HepG2 (cell line): ENCODE measurements around the gene RPH3AL. TPM values are rescaled to one million over a fixed set of nuclear protein-coding genes. Genes with fewer than 3 reads are reported as not detected.

ENCODE experiments used
- ASH2L ChIP-seq: fragments of 300-600, 200-600 bp; sonication (generic); IDR thresholded peaks from 2 replicates; pipeline ENCODE4 v1.7.0; 2017; ENCODE audit warnings: low read depth, mild to moderate bottlenecking, moderate library complexity, mixed read lengths, low read length; ENCODE audit not compliant: insufficient read length
- BHLHE40 ChIP-seq: IDR thresholded peaks from 2 replicates; pipeline ENCODE4 v1.6.1; 2011; ENCODE audit warnings: low read length, improper control_type of control experiment
- DNMT3B ChIP-seq: conservative IDR thresholded peaks from 2 replicates; pipeline ENCODE4 v1.6.1; 2016; ENCODE audit warnings: missing biosample characterization, control low read depth
- DRAP1 ChIP-seq: IDR thresholded peaks from 2 replicates; pipeline ENCODE4 v1.6.1; 2016; ENCODE audit warnings: missing genetic modification reagents, missing compliant biosample characterization
- FOXC1 ChIP-seq: sonication (generic); formaldehyde crosslinking; IDR thresholded peaks from 2 replicates; pipeline ENCODE4 v1.8.0; 2022; ENCODE audit warnings: mild to moderate bottlenecking, missing genetic modification reagents, borderline replicate concordance
- HMGXB4 ChIP-seq, 2 experiments: sonication (generic) in 1 of 2; formaldehyde crosslinking in 1 of 2; IDR thresholded peaks; 2 replicates each; pipeline versions ENCODE4 v1.4.0 to v1.6.1; 2018 to 2020; ENCODE audit warnings: missing genetic modification reagents in 2 of 2, borderline replicate concordance in 1 of 2, low read depth in 1 of 2, mild to moderate bottlenecking in 1 of 2, missing biosample characterization in 1 of 2
- LCORL ChIP-seq, 2 experiments: fragments of 450-650 bp in 1 of 2; sonication (generic) in 1 of 2; formaldehyde crosslinking in 1 of 2; IDR thresholded peaks; 2 replicates each; pipeline versions ENCODE4 v1.5.0 to v1.6.1; 2017 to 2020; ENCODE audit warnings: antibody characterized with exemption in 1 of 2, missing genetic modification reagents in 1 of 2
- MAFF ChIP-seq: IDR thresholded peaks from 2 replicates; pipeline ENCODE4 v1.6.1; 2011; ENCODE audit warnings: low read depth, low read length, improper control_type of control experiment
- MEF2D ChIP-seq: sonication (generic); formaldehyde crosslinking; IDR thresholded peaks from 2 replicates; pipeline ENCODE4 v1.5.1; 2020; ENCODE audit warnings: mild to moderate bottlenecking, missing genetic modification reagents
- MIER2 ChIP-seq: IDR thresholded peaks from 2 replicates; pipeline ENCODE4 v1.6.1; 2016; ENCODE audit warnings: missing biosample characterization, missing genetic modification reagents
- MIER3 ChIP-seq: IDR thresholded peaks from 2 replicates; pipeline ENCODE4 v1.6.1; 2016; ENCODE audit warnings: missing compliant biosample characterization, borderline replicate concordance
- RNF219 ChIP-seq: sonication (generic); formaldehyde crosslinking; IDR thresholded peaks from 2 replicates; pipeline ENCODE4 v1.5.0; 2020; ENCODE audit warnings: mild to moderate bottlenecking, missing genetic modification reagents
- SNAPC5 ChIP-seq: sonication (generic); formaldehyde crosslinking; IDR thresholded peaks from 2 replicates; pipeline ENCODE4 v1.8.1; 2023; ENCODE audit warnings: mild to moderate bottlenecking, missing genetic modification reagents, borderline replicate concordance
- SOX5 ChIP-seq: IDR thresholded peaks from 2 replicates; pipeline ENCODE4 v1.6.1; 2016; ENCODE audit warnings: borderline replicate concordance
- STAG1 ChIP-seq: sonication (generic); formaldehyde crosslinking; IDR thresholded peaks from 2 replicates; pipeline ENCODE4 v1.4.0; 2020; ENCODE audit warnings: missing genetic modification reagents
- ZMYM3 ChIP-seq: sonication (generic); formaldehyde crosslinking; IDR thresholded peaks from 2 replicates; pipeline ENCODE4 v1.5.1; 2020; ENCODE audit warnings: mild to moderate bottlenecking, missing genetic modification reagents
- ZMYM4 ChIP-seq: sonication (generic); formaldehyde crosslinking; IDR thresholded peaks from 2 replicates; pipeline ENCODE4 v1.8.1; 2023; ENCODE audit warnings: mild to moderate bottlenecking, missing genetic modification reagents
- ZNF263 ChIP-seq: sonication (generic); formaldehyde crosslinking; IDR thresholded peaks from 2 replicates; pipeline ENCODE4 v1.4.0; 2020; ENCODE audit warnings: missing genetic modification reagents
- ZNF574 ChIP-seq: sonication (generic); formaldehyde crosslinking; IDR thresholded peaks from 2 replicates; pipeline ENCODE4 v1.4.0; 2020; ENCODE audit warnings: missing genetic modification reagents
- ZNF577 ChIP-seq: sonication (generic); formaldehyde crosslinking; IDR thresholded peaks from 2 replicates; pipeline ENCODE4 v1.4.0; 2020; ENCODE audit warnings: mild to moderate bottlenecking, low read depth, missing genetic modification reagents, borderline replicate concordance
- ZNF619 ChIP-seq: sonication (generic); formaldehyde crosslinking; IDR thresholded peaks from 2 replicates; pipeline ENCODE4 v1.4.0; 2020; ENCODE audit warnings: mild to moderate bottlenecking, missing genetic modification reagents
- polyA plus RNA-seq, 8 experiments: library from polyadenylated mRNA; depleted of rRNA in 3 of 8; stranded (reverse) in 7 of 8; unstranded in 1 of 8; fragments of >200 nt; fragmentation: Illumina TruSeq in 4 of 8; extraction: Trizol in 4 of 8; gene quantifications; 2 replicates each; pipeline versions ENCODE4 v1.2.1 to v1.2.3, GENCODE V29; 2011 to 2016; ENCODE audit warnings: low read depth in 4 of 8, missing spikeins in 1 of 8, mixed read lengths in 1 of 8; ENCODE audit not compliant: insufficient read depth in 1 of 8
- total RNA-seq, 5 experiments: library from RNA; depleted of rRNA; stranded (reverse); fragments of >200 nt; fragmentation: Illumina TruSeq; extraction: Trizol; gene quantifications; 2 replicates each; pipeline ENCODE4 v1.2.3, GENCODE V29; 2016; ENCODE audit warnings: low read depth in 1 of 5

Gene RPH3AL
- total and polyA plus RNA-seq, 2 of the 13 experiments (the other 11 are each of a cell fraction or from before 2014, with no cell fraction given) = 7.8 to 16.4 TPM

- TF ChIP-seq ZNF263 (CRISPR knock-in tag) (peak; percentile 85), LCORL (IDR thresholded peaks at IDR 0.05) (no peak), LCORL (CRISPR knock-in tag; IDR thresholded peaks at IDR 0.05) (peak; percentile 31; the same call in 1 of the 2 replicates), ZNF577 (no peak), MAFF (no peak), MIER2 (CRISPR knock-in tag) (0 out of 2 replicates have a peak, but pooled peaks have one; percentile 15), MEF2D (CRISPR knock-in tag) (peak; percentile 71), FOXC1 (peak; percentile 32; the same call in 1 of the 2 replicates), ASH2L (no peak), HMGXB4 (CRISPR knock-in tag; IDR thresholded peaks at IDR 0.05; ENCODE audit: borderline replicate concordance in 1 of 2, low read depth in 1 of 2) (0 out of 4 replicates have a peak, but pooled peaks of 1 of the 2 experiments have one; percentile 70), BHLHE40 (peak; percentile 73), MIER3 (CRISPR knock-in tag) (peak; percentile 79; the same call in 1 of the 2 replicates), ZNF574 (peak; percentile 75), RNF219 (CRISPR knock-in tag) (no peak), STAG1 (CRISPR knock-in tag) (no peak), ZMYM3 (CRISPR knock-in tag) (peak; percentile 59), DNMT3B (no peak), SNAPC5 (CRISPR knock-in tag) (peak; percentile 64; the same call in 1 of the 2 replicates), DRAP1 (CRISPR knock-in tag) (0 out of 2 replicates have a peak, but pooled peaks have one; percentile 24), SOX5 (CRISPR knock-in tag) (peak; percentile 88), ZMYM4 (CRISPR knock-in tag) (peak; percentile 74), ZNF619 (CRISPR knock-in tag) (no peak)
These were observed 41.5 kb upstream of the RPH3AL start (continued) for GRCh38 chr17:393806-394717.
